Activated T-cell treated with anti-CD3 and anti-CD28 coated beads, Interleukin-2, amount 50 U/mL, for 1 hour (primary cell): ENCODE measurements around the gene SVIL.
"Not testable (repeated sequence)": the region's sequence is repeated elsewhere in the genome, so short reads cannot be mapped to it uniquely, and the experiment has no call there.

Experiments
- DNase-seq: peaks from one replicate; pipeline ENCODE4 v3.0.0-alpha.2; 2020

SVIL gene

DNA sequence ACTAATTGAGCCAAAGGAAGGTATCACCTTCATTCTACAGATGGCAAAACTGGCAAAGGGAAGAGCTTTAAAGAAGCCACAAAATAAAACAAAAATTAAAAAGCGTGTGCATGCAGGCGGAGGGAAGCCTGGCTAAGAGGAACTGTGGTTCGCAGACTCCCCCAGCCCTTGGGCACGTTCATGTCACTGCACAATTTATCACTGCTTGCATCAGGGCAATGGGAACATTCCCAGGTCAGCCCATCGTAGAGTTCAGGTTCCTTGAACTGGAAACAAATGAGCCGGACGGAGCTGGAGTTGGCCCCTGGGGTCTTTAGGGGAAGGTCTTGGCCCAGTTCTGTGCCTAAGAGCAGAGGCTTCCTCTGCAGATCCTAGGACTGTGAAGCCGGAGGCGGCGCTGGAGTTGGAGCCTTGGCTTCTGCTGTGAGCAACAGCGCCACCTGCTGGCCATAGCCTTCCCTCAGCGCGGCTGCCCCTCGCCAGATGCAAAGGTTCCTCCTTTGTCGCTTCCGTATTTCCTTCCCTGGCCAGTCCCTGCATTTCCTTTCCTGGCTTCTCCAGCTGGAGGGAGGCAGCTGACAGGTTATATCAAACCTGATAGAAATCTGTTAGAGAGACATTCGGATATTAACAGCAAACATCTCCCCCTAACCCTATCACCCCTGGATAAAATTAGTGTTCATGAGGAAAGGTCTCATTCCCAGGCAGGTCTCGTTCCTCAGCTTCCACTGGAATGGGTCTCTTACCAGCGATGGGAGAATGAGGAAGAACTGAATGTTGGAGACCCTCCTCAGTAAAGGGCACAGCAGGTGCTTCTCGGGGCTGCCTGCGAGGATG, 185.8 kb downstream of the SVIL start:
- DNase-seq = peak; percentile 76

DNA sequence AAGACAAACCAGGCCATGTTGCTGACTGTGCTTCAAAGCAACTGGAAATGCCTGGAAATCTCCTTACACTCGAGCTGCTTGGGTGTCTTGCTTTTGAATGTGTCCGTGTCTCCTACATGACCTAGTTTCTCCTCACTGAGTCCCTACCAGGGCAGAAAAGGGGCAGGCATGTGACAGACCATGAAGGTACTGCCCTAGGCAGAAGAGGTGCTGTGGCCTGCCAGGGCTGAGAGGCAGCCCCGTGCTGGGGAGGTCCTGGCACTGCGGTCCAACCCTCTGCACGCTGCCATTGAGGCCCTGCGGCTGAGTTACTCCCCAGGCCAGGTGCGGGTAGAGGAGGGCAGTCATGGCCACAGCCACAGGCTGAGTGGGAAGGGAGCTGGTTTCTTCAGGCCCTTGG, 186.6 kb downstream of the SVIL start:
- DNase-seq = no peak

DNA sequence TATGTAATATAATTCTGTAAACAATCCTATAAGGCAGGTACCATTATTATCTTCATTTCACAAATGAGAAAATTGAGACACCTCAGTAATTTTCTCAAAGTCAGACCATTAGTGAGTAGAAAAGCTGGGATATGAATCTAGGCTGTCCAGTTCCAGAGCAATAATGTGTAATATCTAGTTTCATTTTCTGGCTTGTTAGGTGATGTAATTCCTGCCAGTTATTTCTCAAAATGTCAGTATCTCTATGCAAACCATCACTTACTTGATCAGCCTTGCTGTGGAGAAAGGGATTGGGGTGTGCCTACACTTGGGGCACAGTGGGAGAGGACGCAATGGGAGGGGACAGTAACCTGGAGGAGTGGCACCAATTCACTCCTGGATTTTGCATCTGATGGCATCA, 188.4 kb downstream of the SVIL start:
- DNase-seq = no peak

DNA sequence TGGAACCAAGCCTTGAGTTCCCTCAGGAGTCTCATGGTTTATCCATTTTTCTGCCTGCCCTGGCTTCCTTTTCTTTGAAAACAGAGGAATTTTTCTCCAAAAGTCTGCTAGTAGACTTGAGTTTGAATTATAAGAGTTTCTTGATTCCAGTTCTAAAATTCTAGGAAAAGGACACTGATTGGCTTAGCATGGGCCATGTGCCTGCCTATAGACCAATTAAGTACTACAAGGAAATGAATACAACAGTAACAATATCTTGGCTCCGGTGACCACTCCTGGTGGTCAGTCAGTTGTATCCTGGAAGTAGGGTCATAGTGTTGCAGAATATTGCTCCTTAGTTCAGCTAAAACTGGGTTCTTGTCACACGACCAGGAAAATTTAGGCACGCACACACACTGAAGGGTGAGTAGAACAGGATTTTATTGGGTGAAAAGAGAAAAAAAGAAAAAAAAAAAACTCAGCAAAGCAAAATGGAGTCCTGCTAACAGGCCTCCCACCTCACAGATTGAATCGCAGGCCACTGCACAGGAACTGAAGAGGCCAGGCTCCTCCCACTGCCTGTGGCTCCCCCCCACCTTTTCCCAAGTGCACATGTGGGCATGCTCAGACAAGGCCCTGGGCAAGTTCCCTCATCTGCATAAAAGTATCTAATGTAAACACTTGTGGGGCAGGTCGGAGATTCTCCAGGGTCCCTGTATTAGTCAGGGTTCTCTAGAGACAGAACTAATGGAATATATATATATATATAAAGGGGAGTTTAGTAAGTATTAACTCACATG, 190.8 kb downstream of the SVIL start:
- no peak for DNase-seq

- DNase-seq = no peak
Measured at GRCh38 chr10:29440981-29441380, 193.8 kb downstream of the SVIL start.

DNA sequence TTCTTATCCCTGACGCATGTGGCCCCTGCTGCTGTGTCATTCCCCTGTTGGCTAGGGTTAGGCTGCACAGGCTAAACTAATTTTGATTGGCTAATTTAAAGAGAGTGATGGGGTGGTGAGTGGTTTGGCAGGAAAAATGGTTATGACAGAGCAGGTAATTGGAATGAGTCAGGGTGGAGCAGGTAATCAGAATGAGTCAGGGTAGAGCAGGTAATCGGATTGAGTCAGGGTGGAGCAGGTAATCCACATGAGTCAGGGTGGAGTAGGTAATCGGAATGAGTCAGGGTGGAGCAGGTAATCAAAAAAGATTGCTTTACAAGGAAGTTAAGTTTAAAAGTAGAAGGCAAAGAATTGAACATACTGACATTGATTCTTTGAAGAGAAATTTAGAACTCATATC, 195.8 kb downstream of the SVIL start:
- not testable (repeated sequence) for DNase-seq

DNA sequence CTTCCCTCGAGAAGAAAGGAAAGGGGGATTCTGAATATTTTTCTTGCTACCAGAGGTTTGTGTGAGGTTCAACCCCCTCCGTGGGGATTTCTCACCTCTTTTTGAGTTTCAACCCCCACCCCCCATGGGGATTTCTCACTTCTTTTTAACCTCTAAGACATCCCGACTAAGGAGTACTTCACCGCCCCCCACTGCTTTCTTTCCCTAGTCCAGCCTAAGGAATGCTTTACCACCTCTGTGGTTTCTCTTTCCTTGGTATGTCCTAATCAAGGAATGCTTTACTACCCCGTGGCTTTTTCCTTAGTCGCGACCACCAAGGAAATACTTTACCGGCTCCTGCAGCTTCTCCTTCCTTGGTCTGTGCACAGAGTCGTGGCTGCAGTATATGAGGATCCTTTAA, 196.5 kb downstream of the SVIL start:
- DNase-seq = no peak

DNA sequence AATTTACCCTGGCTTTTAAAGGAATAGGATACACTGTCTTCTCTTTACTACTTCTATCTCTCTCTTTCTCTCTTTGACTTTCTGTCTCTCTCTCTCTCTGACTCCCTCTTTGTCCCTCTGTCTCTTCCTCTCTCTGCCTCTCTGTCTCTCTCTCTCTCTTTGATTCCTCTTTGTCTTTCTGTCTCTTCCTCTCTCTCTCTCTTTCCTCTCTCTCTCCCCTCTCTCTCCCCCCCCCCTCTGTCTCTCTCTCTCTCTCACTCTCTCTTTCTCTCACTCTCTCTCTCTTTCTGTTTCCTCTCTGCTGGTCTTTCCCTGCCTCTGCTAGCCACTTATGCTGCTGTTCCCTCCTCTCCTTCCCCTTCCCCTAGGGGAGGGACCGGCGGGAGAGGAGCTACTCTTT, 196.9 kb downstream of the SVIL start:
- DNase-seq = no peak

- no peak for DNase-seq
Measured at GRCh38 chr10:29435809-29436501, 198.8 kb downstream of the SVIL start.

DNA sequence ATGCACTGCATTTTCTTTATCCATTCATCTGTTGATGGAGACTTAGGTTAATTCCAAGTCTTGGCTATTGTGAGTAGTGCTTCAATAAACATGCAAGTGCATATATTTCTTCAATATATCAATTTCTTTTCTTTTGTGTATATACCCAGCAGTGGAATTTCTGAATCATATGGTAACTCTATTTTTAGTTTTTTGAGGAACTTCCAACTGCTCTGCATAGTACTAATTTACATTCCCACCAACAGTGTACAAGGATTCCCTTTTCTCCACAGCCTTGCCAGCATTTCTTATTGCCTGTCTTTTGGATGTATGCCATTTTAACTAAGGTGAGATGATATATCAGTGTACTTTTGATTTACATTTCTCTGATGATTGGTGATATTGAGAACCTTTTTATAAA, 200.7 kb downstream of the SVIL start:
- no peak for DNase-seq

DNA sequence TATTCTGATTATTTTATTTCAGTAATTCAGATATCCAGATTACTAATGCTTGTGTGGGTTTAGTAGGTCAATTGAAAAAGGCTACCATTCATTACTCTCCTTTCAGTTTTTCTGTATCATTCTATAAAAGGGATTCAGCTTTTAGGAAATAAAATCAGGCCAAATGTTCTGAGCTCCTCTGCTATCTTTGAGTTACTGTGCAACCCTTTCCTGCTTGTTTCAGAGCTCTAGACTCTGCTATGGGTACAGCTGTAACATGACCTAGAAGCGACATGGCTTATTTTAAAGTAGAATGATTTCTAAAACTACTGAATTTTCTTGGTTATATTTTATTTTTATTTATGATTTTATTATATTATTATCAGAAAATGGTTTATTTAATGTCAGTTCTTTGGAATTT, 203.1 kb downstream of the SVIL start:
- no peak for DNase-seq

GRCh38 chr10:29430101-29430500, 204.7 kb downstream of the SVIL start:
- no peak for DNase-seq

DNA sequence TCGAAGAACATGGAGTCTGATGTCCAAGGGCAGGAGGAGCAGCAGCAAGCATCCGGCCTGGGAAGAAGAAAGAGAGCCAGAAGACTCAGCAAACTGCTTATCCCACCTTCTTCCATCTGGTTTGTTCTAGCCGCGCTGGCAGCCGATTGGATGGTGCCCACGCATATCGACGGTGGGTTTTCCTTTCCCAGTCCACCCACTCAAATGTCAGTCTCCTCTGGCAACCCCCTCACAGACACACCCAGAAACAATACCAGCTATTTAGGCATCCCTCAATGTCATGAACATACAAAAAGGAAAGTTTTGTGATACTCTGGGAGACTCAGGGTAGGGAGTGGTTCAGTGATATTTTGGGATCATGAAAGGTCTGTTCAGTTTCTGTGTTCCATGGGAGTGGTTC, 206.3 kb downstream of the SVIL start:
- no peak for DNase-seq

- DNase-seq = no peak
Measured at GRCh38 chr10:29427667-29428066, 207.1 kb downstream of the SVIL start.

- DNase-seq = no peak
Measured at GRCh38 chr10:29426420-29426819, 208.4 kb downstream of the SVIL start.

DNA sequence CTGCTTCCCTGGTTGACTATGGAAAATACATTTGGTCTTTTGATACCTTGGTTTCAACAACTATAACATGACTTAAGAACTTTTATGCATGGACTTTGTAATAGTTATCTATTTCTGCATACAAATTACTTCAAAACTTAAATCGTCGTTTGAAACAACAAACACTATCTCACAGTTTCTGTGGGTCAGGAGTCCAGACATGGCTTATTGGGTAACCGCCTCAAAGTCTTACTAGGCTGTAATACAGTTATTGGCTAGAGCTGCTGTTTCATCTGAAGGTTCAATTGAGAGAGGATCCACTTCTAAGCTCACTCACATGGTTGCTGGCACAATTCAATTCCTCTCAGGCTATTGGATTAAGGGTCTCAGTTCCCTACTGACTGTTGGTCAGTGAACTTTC, 210.8 kb downstream of the SVIL start:
- DNase-seq = no peak

- DNase-seq = no peak
Measured at GRCh38 chr10:29420744-29421143, 214.0 kb downstream of the SVIL start.

DNA sequence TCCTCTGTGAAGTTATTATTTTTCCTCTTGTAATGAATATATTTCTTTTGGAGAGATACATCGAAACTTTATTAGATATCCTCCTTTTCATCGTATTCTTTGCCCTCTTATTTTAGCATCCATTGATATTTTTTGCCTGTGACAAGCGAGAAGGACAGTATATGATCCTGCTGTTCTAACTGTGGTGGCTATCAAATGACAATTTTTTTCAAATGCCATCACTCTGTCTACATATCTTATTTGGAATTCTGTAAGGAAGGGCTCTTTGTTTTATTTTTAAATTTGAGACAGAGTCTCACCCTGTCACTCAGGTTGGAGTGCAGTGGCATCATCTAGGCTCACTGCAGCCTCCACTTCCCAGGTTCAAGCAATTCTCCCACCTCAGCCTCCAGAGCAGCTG, 217.4 kb downstream of the SVIL start:
- DNase-seq = no peak

DNA sequence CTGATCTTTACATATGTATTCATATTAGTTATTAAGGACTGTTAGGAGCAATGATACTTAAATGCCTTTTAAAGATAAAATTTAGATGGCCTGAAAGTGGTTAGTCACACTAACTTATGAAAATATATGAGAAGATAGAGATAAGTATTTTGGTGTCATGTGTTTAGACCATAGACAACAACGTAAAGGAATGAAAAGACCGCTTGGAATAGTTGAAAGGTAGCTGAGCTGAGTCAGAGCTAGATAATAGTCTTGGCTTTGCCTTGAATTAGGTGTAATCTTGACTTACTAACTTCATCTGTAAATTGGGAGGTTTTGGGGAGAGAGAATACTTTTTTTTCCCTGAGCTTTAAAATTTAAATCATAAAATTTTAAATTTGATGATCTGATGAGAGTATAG, 218.9 kb downstream of the SVIL start:
- no peak for DNase-seq

GRCh38 chr10:29414501-29414900, 220.3 kb downstream of the SVIL start:
- no peak for DNase-seq

DNA sequence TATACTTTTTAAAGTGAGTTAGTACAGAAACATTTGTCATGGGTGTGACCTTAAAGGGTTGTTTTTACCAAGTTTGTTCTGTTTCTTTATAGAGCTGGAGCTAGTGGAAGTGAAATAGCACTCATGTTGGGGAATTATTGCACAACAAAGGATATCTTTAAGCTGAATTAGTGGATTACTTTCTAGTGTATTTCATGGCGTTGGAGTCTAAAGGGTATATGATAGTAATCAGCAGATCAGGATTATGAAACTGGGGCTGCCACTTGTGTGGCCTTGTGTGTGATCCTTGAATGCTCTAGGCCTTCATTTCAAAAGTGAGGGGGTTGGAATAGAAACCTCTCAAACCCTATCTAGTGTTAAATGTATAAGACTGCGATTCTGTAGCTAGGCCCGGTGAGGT, 222.3 kb downstream of the SVIL start:
- no peak for DNase-seq

DNA sequence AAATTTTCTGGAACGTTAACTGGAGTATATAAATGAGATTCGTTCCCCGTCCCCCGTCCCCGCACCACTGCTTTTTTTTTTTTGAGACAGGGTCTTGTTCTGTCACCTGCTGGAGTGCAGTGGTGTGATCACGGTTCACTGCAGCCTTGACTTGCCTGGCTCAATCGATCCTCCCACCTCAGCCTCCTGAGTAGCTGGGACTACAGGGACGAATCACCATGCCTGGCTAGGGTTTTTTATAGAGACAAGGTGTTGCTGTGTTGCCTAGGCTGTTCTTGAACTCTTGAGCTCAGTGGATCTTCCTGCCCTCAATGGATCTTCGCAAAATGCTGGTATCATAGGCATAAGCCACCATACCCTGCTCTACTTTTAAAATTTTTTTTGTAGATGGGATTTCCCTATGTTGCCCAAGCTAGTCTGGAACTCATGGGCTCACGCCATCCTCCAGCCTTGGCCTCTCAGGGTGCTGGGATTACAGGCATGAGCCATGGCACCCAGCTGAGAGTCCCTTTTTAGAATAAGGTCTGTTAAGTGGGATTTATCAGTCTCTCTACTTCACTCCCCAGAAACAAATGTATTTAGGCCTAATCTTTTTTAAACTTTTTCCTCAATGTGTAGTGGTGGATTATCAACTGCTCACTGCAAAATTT, 223.0 kb downstream of the SVIL start:
- DNase-seq = no peak
